ENCODE measurements around the gene FDXACB1. TPM values are rescaled to one million over a fixed set of nuclear protein-coding genes. Genes with fewer than 3 reads are reported as not detected.

The FDXACB1 gene
- total RNA-seq, 1 experiment from 2014 or later = 3.0 TPM

GRCh38 chr11:111852103-111852502 lies 26.9 kb downstream of the FDXACB1 start:
- no peak for DNase-seq (ENCODE audit: low spot score)
- in situ Hi-C loops (cut with HindIII; ENCODE audit: low sequenced_read_pairs) = no loop called here

DNA sequence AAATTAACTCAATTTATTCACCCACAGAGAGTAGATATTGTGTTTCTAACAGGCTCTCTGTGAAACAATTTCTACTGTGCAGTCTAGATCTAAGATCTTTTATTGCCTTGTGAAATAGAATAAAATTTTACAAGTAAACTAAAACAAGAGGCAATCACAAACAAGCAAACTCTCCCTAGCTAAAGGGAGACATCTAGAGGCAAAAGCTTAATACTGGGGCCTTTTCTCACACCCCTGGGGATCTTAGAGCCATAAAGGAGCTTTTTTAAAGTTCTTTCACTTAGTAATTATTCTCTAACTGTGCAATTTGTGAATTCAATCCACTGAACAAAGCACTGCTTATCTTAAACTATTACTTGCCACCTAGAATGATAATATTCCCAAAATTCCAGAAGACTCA lies 27.3 kb downstream of the FDXACB1 start:
- DNase-seq (ENCODE audit: low spot score) = peak; percentile 40
- in situ Hi-C loops (cut with HindIII; ENCODE audit: low sequenced_read_pairs) = no loop called here

DNA sequence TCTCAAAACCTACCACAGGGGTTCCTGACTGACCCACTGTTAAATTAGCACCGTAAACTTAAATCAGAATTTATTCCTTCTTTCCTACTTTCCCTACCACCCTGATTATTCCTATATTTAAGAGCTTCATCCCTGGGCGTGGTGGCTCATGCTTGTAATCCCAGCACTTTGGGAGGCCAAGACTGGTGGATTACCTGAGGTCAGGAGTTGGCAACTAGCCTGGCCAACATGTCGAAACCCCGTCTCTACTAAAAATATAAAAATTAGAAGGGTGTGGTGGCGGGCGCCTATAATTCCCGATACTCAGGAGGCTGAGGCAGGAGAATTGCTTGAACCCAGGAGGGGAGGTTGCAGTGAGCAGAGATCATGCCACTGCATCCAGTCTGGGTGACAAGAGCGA lies 27.9 kb downstream of the FDXACB1 start:
- in situ Hi-C loops (cut with HindIII; ENCODE audit: low sequenced_read_pairs) = no loop called here
- DNase-seq (ENCODE audit: low spot score) = no peak

- DNase-seq (ENCODE audit: low spot score) = no peak
- in situ Hi-C loops (cut with HindIII; ENCODE audit: low sequenced_read_pairs) = no loop called here
These were observed 29.3 kb downstream of the FDXACB1 start for GRCh38 chr11:111849631-111850030.

DNA sequence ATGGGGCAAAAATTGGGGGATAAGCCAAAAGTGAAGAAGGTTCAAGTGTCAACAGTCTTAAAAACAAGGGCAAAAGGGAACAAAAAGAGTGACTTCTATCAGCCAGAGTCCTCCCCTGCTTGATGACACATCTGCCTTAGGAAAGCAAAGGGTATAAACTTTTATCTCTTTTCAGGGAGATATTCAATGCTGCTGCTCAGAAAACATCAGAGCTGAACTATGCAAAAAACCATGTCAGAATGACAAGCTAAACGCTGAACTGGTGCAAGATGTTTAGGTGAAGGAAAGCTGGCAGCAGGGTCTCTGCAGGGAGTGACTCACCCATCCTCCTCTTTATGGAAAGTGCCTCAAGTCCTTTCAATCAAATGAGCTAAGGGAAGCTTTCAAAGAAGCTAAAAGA lies 32.3 kb downstream of the FDXACB1 start:
- DNase-seq (ENCODE audit: low spot score) = peak; percentile 32
- in situ Hi-C loops (cut with HindIII; ENCODE audit: low sequenced_read_pairs) = no loop called here

GRCh38 chr11:111846063-111846462 lies 32.9 kb downstream of the FDXACB1 start:
- DNase-seq (ENCODE audit: low spot score) = no peak
- in situ Hi-C loops (cut with HindIII; ENCODE audit: low sequenced_read_pairs) = no loop called here

DNA sequence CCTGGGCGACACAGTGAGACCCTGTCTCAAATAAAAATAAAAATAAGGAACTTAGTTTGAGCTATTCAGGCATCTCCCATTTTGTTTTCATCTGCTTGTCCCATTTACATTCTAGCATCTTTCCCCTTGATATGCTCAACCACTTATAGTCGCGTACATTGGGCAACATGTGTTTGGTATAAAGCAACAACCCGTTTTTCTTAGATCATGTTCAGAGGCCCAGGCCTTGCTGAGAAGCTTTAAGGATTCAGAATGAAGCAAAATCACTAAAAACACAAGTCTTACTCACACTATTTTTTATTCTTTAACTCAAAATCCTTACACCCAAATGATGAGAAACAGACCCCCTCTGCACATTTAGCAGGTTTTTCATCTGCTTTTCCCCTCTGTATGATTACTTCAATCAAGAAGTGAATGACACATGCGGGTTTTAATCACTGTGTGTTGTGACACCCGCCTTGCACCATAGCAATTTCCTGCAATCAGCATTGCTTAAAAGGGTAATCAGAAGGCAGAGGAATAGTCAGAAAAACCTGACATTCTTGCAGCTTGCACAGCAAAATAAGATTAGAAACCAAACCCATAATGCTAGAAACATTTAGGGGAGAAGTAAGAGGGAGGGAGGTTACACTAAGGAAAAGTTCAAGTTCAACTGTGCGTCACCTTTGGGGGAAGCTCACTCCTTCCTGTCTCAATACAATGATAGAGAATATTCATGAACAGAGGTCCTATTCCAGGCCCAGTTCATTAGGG lies 33.5 kb downstream of the FDXACB1 start:
- DNase-seq (ENCODE audit: low spot score) = no peak
- in situ Hi-C loops (cut with HindIII; ENCODE audit: low sequenced_read_pairs) = no loop called here

DNA sequence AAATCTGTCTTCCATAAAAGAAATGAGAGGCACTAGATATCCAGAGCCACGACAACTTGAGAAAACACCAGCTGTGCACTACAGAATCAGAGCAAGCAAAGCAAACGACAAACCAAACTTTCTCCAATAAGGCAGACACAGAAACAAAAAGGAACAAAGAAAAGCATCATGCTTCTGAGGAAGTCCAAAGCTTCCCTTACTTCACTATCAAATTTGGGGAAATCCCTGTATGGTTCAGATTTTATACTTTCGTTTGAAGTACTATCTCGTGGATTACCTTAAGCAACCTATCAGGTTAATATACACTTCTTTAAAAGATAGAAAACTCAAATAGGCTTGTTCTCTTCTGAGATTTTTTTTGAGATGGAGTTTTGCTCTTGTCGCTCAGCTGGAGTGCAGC lies 35.3 kb downstream of the FDXACB1 start:
- in situ Hi-C loops (cut with HindIII; ENCODE audit: low sequenced_read_pairs) = no loop called here

DNA sequence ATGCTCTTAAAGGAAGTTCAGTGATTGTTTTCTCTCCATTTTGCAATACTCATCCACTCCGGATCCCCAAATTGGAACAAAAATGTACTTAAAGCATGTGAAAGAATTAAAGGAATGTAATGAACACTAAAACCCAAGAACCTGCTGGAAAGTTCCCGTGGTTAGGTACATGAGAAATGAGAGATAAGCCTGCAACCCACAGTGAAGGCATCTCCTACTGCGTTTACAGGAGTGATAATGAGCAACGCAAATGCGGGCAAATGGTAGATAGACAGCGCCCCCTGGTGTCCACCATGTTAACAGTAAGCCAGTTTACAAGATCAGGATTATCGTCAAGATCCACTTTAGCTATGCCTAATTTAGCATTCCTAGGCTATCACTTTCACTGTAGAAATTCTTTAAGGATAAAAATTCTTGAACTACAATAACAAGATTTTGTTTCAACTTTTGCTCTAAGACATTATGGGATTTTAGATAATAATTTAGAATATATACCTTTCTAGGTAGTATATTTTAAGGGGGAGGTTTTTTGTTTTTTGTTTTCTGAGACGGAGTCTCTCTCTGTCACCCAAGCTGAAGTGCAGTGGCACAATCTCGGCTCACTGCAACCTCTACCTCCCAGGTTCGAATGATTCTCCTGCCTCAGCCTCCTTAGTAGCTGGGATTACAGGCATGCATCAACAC lies 37.5 kb downstream of the FDXACB1 start:
- DNase-seq (ENCODE audit: low spot score) = peak; percentile 95
- in situ Hi-C loops (cut with HindIII; ENCODE audit: low sequenced_read_pairs) = no loop called here

More for the DNA sequence above, 35.3 kb downstream of the FDXACB1 start:
- DNase-seq (ENCODE audit: low spot score) = no peak

GRCh38 chr11:111840143-111840542 lies 38.8 kb downstream of the FDXACB1 start:
- peak; percentile 47 for DNase-seq (ENCODE audit: low spot score)
- in situ Hi-C loops (cut with HindIII; ENCODE audit: low sequenced_read_pairs) = no loop called here

DNA sequence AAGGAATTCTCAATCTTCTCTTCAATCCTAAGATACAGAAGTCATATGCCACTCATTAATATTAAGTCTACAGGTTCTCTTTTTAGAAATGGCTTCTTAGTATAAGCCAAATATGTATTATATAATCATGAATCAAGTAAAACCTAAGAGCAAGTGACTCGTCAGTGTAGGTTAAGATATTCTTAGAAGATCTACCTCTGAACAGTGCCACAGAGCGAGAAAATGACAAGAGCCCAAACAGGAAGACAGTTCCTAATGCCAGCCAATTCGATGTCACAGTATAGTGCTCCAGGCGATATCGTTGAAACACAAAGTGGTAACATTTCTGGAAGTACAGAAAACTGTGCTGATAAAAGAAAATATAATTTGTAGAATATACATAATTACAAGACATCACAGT lies 40.9 kb downstream of the FDXACB1 start:
- in situ Hi-C loops (cut with HindIII; ENCODE audit: low sequenced_read_pairs) = no loop called here
- DNase-seq (ENCODE audit: low spot score) = no peak

- DNase-seq (ENCODE audit: low spot score) = no peak
- in situ Hi-C loops (cut with HindIII; ENCODE audit: low sequenced_read_pairs) = no loop called here
These were observed 41.5 kb downstream of the FDXACB1 start for GRCh38 chr11:111837366-111837891.

DNA sequence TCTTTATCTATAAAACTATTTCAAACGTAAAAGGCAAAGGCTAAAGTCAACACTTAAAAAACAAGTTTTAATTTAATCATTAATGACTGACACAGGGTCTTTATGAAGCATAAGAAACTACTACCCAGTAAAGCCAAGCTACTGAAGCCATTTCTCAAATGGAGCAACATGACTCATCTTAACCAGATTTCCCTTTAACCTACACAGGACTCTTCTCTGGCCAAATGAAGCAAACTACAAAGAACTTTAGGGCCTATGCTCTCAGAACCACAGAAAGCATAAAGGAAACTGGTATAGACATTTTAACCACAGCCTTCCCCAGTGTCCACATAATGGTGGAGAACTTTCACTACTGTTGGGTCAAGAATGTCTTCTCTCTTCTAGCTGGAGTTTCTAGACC lies 42.2 kb downstream of the FDXACB1 start:
- no peak for DNase-seq (ENCODE audit: low spot score)
- in situ Hi-C loops (cut with HindIII; ENCODE audit: low sequenced_read_pairs) = no loop called here

DNA sequence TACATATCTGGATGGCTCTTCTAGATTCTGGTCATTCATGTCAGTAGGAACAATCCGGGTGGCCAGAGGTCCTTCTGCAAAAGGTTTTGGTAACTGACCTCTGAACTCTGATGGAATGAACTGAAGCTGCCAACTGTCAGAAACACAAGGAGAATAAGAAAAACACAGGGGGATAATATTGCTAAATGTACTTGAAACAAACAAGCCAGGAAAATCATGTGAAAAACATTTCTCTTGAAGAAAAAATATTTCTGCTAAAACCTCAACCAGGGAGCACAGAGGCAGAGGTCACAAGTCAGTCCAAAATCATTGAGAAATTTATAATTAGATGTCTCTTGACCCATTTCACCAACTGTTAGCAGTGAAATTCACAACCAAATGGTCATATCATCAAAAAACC lies 42.8 kb downstream of the FDXACB1 start:
- no peak for DNase-seq (ENCODE audit: low spot score)
- in situ Hi-C loops (cut with HindIII; ENCODE audit: low sequenced_read_pairs) = no loop called here

DNA sequence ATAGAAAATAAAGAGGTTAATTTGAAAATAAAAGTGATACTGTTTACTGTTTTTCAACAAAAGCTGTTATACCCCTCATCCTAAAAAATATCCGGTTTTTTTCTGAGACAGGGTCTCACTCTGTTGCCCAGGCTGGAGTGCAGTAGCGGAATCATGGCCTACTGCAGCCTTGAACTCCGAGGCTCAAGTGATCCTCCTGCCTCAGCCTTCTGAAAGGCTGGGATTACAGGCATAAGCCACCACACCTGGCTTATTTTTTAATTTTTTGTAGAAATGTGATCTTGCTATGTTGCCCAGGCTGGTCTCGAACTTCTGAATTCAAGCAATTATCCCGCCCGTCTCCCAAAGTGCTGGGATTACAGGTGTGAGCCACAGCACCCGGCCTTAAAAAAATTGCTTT lies 43.3 kb downstream of the FDXACB1 start:
- in situ Hi-C loops (cut with HindIII; ENCODE audit: low sequenced_read_pairs) = no loop called here
- no peak for DNase-seq (ENCODE audit: low spot score)

DNA sequence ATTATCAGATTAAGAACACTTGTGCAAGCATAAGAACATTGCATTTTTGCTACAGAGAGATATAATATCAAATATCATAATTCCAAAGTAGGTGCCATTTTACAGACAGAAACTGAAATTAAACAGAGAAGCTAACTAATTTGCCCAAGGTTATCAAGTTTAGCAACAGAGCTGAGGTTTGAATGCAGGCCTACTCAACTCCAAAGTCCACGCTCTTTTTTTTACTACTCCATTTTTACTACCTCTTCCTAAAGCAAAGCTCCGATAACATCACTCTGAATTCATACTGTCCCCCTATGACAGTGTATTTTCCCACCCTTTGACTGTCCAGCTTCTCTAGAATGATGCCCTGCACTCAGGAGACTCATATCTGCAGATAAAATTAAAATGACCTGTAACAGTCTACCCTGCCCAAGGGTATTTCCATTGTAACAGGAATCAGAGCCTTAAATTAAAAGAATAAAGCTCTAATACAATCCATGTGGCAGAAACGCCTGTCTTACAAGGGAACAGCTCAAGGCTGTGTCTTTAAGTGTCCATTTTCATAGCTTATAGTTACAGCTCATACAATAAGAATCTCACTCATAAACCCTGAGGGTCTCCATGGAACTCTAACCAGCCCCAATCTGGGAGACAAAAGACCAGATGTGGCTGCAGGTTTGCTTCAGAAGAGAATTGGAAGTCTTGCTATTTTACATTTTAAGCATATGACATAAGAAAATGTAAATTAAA lies 44.4 kb downstream of the FDXACB1 start:
- DNase-seq (ENCODE audit: low spot score) = no peak
- in situ Hi-C loops (cut with HindIII; ENCODE audit: low sequenced_read_pairs) = no loop called here

DNA sequence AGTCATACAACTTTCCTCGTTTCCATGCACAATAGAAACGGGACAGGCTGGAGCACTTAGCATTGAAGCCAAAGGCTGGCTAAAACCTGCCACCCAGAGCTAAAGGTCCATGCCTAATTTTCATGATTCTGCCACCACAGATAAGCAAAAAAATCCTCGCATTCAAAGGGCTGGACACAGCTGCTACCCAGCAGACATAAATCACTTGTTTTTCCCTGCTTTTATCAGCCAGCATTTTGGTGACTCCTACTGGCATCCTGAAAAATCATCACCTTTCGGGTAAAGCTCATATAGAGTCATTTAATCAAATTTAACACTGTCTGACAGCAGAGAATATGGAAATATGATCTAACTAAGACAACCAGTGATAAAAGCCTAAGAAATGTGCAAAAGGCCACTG lies 45.4 kb downstream of the FDXACB1 start:
- in situ Hi-C loops (cut with HindIII; ENCODE audit: low sequenced_read_pairs) = no loop called here
- DNase-seq (ENCODE audit: low spot score) = peak; percentile 40

- DNase-seq (ENCODE audit: low spot score) = no peak
- in situ Hi-C loops (cut with HindIII; ENCODE audit: low sequenced_read_pairs) = no loop called here
These were observed 49.6 kb downstream of the FDXACB1 start for GRCh38 chr11:111829185-111829968.

DNA sequence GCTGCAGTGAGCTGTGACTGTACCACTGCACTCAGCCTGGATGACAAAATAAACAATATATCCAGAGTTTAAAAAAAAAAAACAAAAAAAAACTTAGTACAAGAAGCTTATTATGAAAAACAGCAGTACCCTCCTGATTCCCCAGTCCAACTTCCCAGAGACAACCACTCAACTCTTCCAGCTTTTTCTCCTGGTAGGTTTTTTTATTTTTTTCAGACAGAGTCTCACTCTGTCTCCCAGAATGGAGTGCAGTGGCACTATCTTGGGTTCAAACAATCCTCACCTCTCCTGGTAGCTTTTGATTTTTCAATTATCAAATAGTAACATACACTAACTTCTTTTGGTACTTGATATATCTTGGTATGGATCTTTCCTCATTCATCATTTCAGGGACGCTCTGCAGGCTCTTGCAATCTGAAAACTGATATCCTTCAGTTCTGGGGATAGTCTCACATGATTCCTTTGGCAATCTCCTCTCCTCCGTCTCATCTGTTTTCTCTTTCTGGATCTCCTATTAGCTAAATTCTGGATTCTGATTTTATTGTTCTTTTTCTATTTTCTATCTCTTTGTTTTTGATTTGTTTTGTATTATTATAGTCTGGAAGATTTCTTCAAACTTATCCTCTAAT lies 52.5 kb downstream of the FDXACB1 start:
- in situ Hi-C loops (cut with HindIII; ENCODE audit: low sequenced_read_pairs) = no loop called here
- no peak for DNase-seq (ENCODE audit: low spot score)

Measured in G401 (cell line).